Brain microvascular endothelial cell (primary cell): ENCODE measurements around the gene PTPN3.

Experiments used
- DNase-seq: peaks from one replicate; pipeline ENCODE4 v3.0.0-alpha.2; 2020
- H3K27ac ChIP-seq: fragments of 250-450 bp; sonication (Bioruptor Pico); 2 replicates; pipeline ENCODE4 v1.5.1; 2020; ENCODE audit warnings: mild to moderate bottlenecking, moderate library complexity
- H3K27me3 ChIP-seq: fragments of 250-450 bp; sonication (Bioruptor Pico); replicated peaks from 2 replicates; pipeline ENCODE4 v1.5.1; 2020; ENCODE audit warnings: mild to moderate bottlenecking
- H3K36me3 ChIP-seq: fragments of 250-450 bp; sonication (Bioruptor Pico); replicated peaks from 2 replicates; pipeline ENCODE4 v1.5.1; 2020; ENCODE audit warnings: mild to moderate bottlenecking
- H3K4me3 ChIP-seq: 2 replicates; pipeline ENCODE4 v1.5.1; 2011; ENCODE audit warnings: low read depth, mild to moderate bottlenecking, control low read depth, low read length, moderate library complexity
- in situ Hi-C: cut with HindIII; loops from 2 replicates; pipeline ENCODE4 v1.10.0; 2017; ENCODE audit warnings: low sequenced_read_pairs, low pct_ligation_motif_present
- TF ChIP-seq, protein P1 (sequence below): IDR thresholded peaks from 2 replicates; pipeline ENCODE4 v1.5.1; 2011; ENCODE audit warnings: low read depth, mild to moderate bottlenecking, moderate library complexity, low read length, control low read depth, inconsistent platforms; ENCODE audit errors: missing control alignments

Gene PTPN3

DNA sequence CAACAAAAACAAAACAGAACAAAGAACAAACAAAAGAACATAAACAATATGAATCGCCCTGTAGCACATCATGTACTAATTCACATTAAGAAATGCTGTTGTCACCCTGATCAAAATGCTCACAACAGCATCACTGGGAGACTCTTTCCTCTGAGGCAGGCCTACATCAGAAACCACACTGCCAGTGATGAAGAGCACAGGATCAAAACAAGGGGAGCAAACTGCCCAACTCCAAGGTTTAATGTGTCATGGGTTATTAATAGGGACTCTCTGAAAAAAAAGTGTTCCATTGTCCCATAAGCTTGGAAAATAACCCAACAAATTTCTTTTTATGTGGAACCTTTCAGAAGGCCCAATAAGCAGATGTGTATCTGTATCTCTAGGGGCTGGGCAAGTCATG is 74.2 kb downstream of the PTPN3 start:
- H3K27ac ChIP-seq = no peak overlapping the region
- no peaks in the 10 kb centered on the region for H3K27me3 ChIP-seq
- TF ChIP-seq, protein P1, sequence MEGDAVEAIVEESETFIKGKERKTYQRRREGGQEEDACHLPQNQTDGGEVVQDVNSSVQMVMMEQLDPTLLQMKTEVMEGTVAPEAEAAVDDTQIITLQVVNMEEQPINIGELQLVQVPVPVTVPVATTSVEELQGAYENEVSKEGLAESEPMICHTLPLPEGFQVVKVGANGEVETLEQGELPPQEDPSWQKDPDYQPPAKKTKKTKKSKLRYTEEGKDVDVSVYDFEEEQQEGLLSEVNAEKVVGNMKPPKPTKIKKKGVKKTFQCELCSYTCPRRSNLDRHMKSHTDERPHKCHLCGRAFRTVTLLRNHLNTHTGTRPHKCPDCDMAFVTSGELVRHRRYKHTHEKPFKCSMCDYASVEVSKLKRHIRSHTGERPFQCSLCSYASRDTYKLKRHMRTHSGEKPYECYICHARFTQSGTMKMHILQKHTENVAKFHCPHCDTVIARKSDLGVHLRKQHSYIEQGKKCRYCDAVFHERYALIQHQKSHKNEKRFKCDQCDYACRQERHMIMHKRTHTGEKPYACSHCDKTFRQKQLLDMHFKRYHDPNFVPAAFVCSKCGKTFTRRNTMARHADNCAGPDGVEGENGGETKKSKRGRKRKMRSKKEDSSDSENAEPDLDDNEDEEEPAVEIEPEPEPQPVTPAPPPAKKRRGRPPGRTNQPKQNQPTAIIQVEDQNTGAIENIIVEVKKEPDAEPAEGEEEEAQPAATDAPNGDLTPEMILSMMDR = no peak
- no peak overlapping the region for H3K4me3 ChIP-seq
- DNase-seq = no peak
- H3K36me3 ChIP-seq = peaks cover 5% of the 10 kb centered on the region
- in situ Hi-C loops = no loop called here

DNA sequence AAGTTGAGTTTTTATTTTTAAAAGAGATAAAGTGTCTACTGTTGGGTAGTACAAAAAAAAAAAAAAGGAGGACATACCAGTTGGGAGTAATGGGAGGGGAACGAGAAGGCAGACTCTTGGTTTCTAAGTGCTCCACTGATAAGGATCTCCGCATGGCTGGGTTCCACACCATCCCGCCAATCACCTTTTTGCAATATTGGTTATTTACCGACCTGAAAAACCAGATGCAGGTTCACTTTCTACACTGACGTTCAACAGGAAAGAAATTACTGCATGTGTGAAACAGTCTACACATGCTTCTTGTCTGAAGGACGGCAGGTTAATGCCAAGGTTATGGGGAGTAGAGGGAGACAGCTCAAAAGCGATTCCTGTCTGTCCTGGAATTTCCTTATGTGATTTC is 75.5 kb downstream of the PTPN3 start:
- peaks cover 5% of the 10 kb centered on the region for H3K36me3 ChIP-seq
- no peaks in the 10 kb centered on the region for H3K27me3 ChIP-seq

DNA sequence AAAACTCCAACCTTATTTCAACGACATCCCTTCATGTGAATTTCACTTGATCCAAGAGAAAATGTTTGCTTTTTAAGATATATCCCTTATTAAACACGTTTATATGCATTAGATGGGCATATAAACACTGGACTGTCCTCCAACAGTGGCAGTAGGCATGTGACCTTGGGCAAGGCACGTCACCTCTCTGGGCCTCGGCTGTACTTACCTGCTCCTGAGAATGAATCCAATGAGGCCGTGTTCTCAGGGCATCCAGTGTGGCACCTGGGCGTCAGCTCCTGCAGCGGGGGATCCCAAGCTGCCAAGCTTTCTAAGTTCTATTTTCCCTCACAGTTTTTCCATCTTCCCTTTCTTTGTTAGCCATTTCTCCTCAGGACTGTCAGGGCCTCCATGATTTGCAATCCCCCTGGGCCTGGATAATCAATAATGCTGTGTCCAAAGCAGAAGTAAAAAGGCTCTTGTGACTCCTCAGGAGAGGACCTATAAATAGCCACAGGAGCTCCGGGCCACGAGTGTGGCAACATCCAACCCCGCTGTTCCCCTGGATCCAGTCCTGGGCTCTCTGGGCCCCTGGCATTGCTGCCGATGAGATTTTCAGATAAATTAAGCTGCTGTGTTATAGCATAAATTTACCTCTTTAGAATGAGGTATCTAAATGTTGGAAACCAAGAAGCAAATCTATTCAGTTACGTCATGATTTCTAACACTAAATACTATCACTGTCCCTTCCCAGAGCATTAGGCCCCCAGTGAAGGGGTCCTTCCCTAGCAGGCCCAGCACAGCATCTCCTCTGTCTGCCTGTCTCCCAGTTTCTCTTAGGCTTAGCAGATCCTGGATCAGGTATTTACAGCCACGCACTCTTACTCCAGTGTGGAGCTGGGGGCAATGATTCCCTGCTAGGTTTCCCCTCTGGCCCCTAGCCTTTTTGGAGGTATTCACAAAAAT is 76.8 kb downstream of the PTPN3 start:
- TF ChIP-seq, protein P1 = no peak
- Histone ChIP-seq H3K4me3 (no peak overlapping the region), H3K27me3 (no peaks in the 10 kb centered on the region), H3K27ac (no peak overlapping the region), H3K36me3 (no peaks in the 10 kb centered on the region)
- in situ Hi-C loops = no loop called here
- no peak for DNase-seq

More for the DNA sequence above, 75.5 kb downstream of the PTPN3 start:
- DNase-seq = no peak
- no peak overlapping the region for H3K4me3 ChIP-seq
- TF ChIP-seq, protein P1 = no peak
- in situ Hi-C loops = no loop called here
- H3K27ac ChIP-seq = no peak overlapping the region

DNA sequence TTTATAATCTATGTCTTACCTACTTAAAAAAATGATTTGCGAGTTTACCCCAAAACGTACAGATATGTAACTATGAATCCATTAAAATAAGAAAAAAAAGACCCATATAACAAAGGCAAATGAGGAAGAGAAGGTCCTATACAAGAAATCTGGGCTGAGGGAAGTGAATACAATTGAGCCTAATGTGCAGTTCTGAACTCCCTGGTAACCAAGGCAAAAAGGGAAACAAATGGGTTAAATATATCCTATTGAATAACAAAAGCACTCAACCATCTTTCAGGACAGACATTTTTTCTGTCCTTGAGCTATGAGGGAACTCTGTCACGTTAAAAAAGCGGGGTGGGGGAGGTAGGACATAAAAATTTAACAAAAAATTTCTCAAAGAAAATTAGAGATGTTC is 78.6 kb downstream of the PTPN3 start:
- Histone ChIP-seq H3K4me3 (no peak overlapping the region), H3K36me3 (no peaks in the 10 kb centered on the region), H3K27me3 (no peaks in the 10 kb centered on the region), H3K27ac (no peak overlapping the region)
- in situ Hi-C loops = no loop called here
- no peak for DNase-seq
- TF ChIP-seq, protein P1 = no peak

DNA sequence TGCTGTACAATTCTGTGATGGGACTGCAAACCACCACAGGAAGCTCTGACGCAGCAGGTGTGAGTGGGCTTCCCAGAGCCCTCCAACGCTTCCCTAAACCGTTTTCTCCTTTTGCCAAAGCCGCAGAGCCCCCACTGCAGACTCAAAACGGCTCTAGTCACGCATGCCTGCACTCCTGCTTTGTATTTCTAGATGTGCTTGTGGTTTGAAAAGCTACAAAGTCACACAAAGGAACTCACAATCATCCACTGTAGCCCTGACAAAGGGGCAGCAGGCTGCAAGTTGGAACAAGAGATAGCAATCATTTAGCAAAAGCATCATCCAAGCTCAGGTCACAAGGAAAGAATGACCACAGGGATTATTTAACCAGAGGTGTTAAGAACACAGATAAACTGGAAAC is 79.3 kb downstream of the PTPN3 start:
- no peaks in the 10 kb centered on the region for H3K27me3 ChIP-seq
- TF ChIP-seq, protein P1 = no peak
- no peak overlapping the region for H3K27ac ChIP-seq
- no peak overlapping the region for H3K4me3 ChIP-seq
- in situ Hi-C loops = no loop called here
- no peaks in the 10 kb centered on the region for H3K36me3 ChIP-seq
- no peak for DNase-seq
